ENCODE results near the gene PRAMEF17. TPM values are rescaled to one million over a fixed set of nuclear protein-coding genes. Genes with fewer than 3 reads are reported as not detected.
"Not testable (repeated sequence)": the region's sequence is repeated elsewhere in the genome, so short reads cannot be mapped to it uniquely, and the experiment has no call there.

The PRAMEF17 gene
- not detected for polyA plus RNA-seq (2013, experiment 1 of 2)
- polyA plus RNA-seq (2013, experiment 2 of 2) = not detected

GRCh38 chr1:13389332-13389731 is at the start of gene PRAMEF17:
Gene PRAMEF17, plus strand, starts transcription at chr1:13389632. Its CDS starts 26 bp downstream, at chr1:13389658.
- not testable (repeated sequence) for H3K4me3 ChIP-seq (ENCODE audit: extremely low read depth, insufficient read depth, low read length, poor library complexity, severe bottlenecking)

GRCh38 chr1:13342496-13342895 is 46.9 kb upstream of the PRAMEF17 start:
- H3K4me1 ChIP-seq (ENCODE audit: control insufficient read depth, insufficient read depth, low read length, poor library complexity, severe bottlenecking); H3K9me3 ChIP-seq (ENCODE audit: control insufficient read depth, low read length); H3K36me3 ChIP-seq (ENCODE audit: control insufficient read depth, insufficient read depth, low read length); H3K27ac ChIP-seq (ENCODE audit: low read depth, low read length, severe bottlenecking); H3K4me3 ChIP-seq (ENCODE audit: extremely low read depth, insufficient read depth, low read length, poor library complexity, severe bottlenecking): not testable (repeated sequence)
- 50 to 72% methylated on average over 2 of the region's 8 CpGs for WGBS, 2 experiments (ENCODE audit: insufficient coverage in 2 of 2)

More at GRCh38 chr1:13389332-13389731, at the start of gene PRAMEF17:
- H3K9me3 ChIP-seq (ENCODE audit: control insufficient read depth, low read length) = peaks cover 20% of the 10 kb centered on the region
- not testable (repeated sequence) for H3K27ac ChIP-seq (ENCODE audit: low read depth, low read length, severe bottlenecking); H3K4me1 ChIP-seq (ENCODE audit: control insufficient read depth, insufficient read depth, low read length, poor library complexity, severe bottlenecking); H3K36me3 ChIP-seq (ENCODE audit: control insufficient read depth, insufficient read depth, low read length)

DNA sequence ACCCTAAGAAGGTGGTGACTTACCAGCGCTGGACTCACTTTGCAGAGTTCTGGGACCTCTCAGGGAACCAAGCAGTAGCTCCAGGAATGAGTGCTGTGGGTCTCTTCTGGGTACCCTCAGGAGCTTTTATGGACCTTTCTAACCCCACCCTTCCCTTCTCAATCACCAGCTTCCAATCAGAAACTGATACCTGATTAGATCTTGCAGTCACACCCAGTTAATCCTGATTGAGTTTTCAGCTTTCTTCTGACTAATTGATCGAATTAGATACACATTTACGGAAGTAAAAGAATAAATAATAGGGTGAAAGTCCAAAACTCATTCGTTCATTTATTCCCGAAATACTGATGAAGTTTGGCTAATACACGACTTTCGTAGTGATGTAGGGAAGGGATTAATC is 42.4 kb upstream of the PRAMEF17 start, which contains the start of gene PRAMEF14:
Gene PRAMEF14, minus strand, starts transcription at position 101 of the 400 bp plus-strand sequence. CDS start 1,820 bp downstream, outside the sequence.
- H3K27ac ChIP-seq (ENCODE audit: low read depth, low read length, severe bottlenecking); H3K36me3 ChIP-seq (ENCODE audit: control insufficient read depth, insufficient read depth, low read length); H3K4me3 ChIP-seq (ENCODE audit: extremely low read depth, insufficient read depth, low read length, poor library complexity, severe bottlenecking); H3K4me1 ChIP-seq (ENCODE audit: control insufficient read depth, insufficient read depth, low read length, poor library complexity, severe bottlenecking); H3K9me3 ChIP-seq (ENCODE audit: control insufficient read depth, low read length): not testable (repeated sequence)
- no CpG with 5 or more reads among the region's 7 CpGs for WGBS, 2 experiments (ENCODE audit: insufficient coverage in 2 of 2)

DNA sequence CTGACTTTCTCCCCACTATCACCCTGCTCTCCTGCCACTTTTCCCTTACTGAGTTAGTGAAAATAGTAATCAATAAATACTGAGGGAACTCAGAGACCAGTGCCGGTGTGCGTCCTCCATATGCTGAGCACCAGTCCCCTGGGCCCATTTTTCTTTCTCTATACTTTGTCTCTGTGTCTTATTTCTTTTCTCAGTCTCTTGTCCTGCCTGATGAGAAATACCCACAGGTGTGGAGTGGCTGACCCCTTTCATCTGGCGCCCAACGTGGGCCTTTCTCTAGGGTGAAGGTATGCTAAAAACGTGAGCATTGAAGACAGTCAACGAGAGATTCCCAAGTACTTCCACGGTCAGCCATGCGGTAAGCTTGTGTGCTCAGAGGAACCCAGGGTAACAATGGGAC is 36.0 kb upstream of the PRAMEF17 start:
- not testable (repeated sequence) for H3K36me3 ChIP-seq (ENCODE audit: control insufficient read depth, insufficient read depth, low read length); H3K9me3 ChIP-seq (ENCODE audit: control insufficient read depth, low read length); H3K27ac ChIP-seq (ENCODE audit: low read depth, low read length, severe bottlenecking); H3K4me3 ChIP-seq (ENCODE audit: extremely low read depth, insufficient read depth, low read length, poor library complexity, severe bottlenecking); H3K4me1 ChIP-seq (ENCODE audit: control insufficient read depth, insufficient read depth, low read length, poor library complexity, severe bottlenecking)
- WGBS, 2 experiments (ENCODE audit: insufficient coverage in 2 of 2) = no CpG with 5 or more reads among the region's 8 CpGs

- no CpG with 5 or more reads among the region's 9 CpGs for WGBS, 2 experiments (ENCODE audit: insufficient coverage in 2 of 2)
- H3K4me1 ChIP-seq (ENCODE audit: control insufficient read depth, insufficient read depth, low read length, poor library complexity, severe bottlenecking); H3K36me3 ChIP-seq (ENCODE audit: control insufficient read depth, insufficient read depth, low read length); H3K4me3 ChIP-seq (ENCODE audit: extremely low read depth, insufficient read depth, low read length, poor library complexity, severe bottlenecking); H3K27ac ChIP-seq (ENCODE audit: low read depth, low read length, severe bottlenecking); H3K9me3 ChIP-seq (ENCODE audit: control insufficient read depth, low read length): not testable (repeated sequence)
Observed at GRCh38 chr1:13354475-13354874, 35.0 kb upstream of the PRAMEF17 start.

DNA sequence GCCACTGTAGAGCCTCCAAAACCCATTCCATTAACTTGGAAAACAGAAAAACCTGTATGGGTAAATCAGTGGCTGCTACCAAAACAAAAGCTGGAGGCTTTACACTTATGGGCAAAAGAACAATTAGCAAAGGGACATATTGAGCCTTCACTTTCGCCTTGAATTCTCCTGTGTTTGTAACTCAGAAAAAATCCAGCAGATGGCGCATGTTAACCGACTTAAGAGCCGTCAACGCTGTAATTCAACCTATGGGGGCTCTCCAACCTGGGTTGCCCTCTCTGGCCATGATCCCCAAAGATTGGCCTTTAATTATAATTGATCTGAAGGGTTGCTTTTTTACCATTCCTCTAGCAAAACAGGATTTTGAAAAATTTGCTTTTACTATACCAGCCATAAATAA is 32.7 kb upstream of the PRAMEF17 start:
- 0% methylated on average over 5 of the region's 5 CpGs for WGBS, 2 experiments (ENCODE audit: insufficient coverage in 2 of 2)

GRCh38 chr1:13362364-13362763 is 27.1 kb upstream of the PRAMEF17 start:
- WGBS, 2 experiments (ENCODE audit: insufficient coverage in 2 of 2) = no CpG with 5 or more reads among the region's 7 CpGs

More for the DNA sequence above, 32.7 kb upstream of the PRAMEF17 start:
- H3K36me3 ChIP-seq (ENCODE audit: control insufficient read depth, insufficient read depth, low read length); H3K27ac ChIP-seq (ENCODE audit: low read depth, low read length, severe bottlenecking); H3K4me1 ChIP-seq (ENCODE audit: control insufficient read depth, insufficient read depth, low read length, poor library complexity, severe bottlenecking); H3K9me3 ChIP-seq (ENCODE audit: control insufficient read depth, low read length); H3K4me3 ChIP-seq (ENCODE audit: extremely low read depth, insufficient read depth, low read length, poor library complexity, severe bottlenecking): not testable (repeated sequence)

DNA sequence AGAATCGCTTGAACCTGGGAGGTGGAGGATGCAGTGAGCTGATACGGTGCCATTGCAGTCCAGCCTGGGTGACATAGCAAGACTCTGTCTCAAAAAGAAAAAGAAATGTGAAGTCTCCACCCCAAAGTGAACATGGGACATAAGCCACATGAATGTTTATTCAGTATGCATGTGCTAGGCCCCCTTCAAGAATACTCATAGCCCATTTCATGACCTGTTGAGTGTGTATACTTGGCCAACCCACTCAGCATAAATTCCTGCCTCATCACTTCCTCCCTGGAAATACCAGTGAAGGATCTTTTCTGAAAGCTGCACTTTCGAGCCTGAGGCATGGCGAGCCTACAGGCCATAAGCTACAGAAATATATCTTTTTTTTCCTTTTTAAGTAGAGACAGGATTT is 24.5 kb upstream of the PRAMEF17 start:
- no CpG with 5 or more reads among the region's 4 CpGs for WGBS, 2 experiments (ENCODE audit: insufficient coverage in 2 of 2)
- H3K4me3 ChIP-seq (ENCODE audit: extremely low read depth, insufficient read depth, low read length, poor library complexity, severe bottlenecking); H3K27ac ChIP-seq (ENCODE audit: low read depth, low read length, severe bottlenecking); H3K36me3 ChIP-seq (ENCODE audit: control insufficient read depth, insufficient read depth, low read length); H3K4me1 ChIP-seq (ENCODE audit: control insufficient read depth, insufficient read depth, low read length, poor library complexity, severe bottlenecking): not testable (repeated sequence)
- H3K9me3 ChIP-seq (ENCODE audit: control insufficient read depth, low read length) = peaks cover 11% of the 10 kb centered on the region

More at GRCh38 chr1:13362364-13362763, 27.1 kb upstream of the PRAMEF17 start:
- not testable (repeated sequence) for H3K4me1 ChIP-seq (ENCODE audit: control insufficient read depth, insufficient read depth, low read length, poor library complexity, severe bottlenecking); H3K36me3 ChIP-seq (ENCODE audit: control insufficient read depth, insufficient read depth, low read length); H3K9me3 ChIP-seq (ENCODE audit: control insufficient read depth, low read length); H3K27ac ChIP-seq (ENCODE audit: low read depth, low read length, severe bottlenecking); H3K4me3 ChIP-seq (ENCODE audit: extremely low read depth, insufficient read depth, low read length, poor library complexity, severe bottlenecking)

- H3K4me1 ChIP-seq (ENCODE audit: control insufficient read depth, insufficient read depth, low read length, poor library complexity, severe bottlenecking); H3K36me3 ChIP-seq (ENCODE audit: control insufficient read depth, insufficient read depth, low read length); H3K27ac ChIP-seq (ENCODE audit: low read depth, low read length, severe bottlenecking); H3K4me3 ChIP-seq (ENCODE audit: extremely low read depth, insufficient read depth, low read length, poor library complexity, severe bottlenecking): not testable (repeated sequence)
- H3K9me3 ChIP-seq (ENCODE audit: control insufficient read depth, low read length) = peaks cover 18% of the 10 kb centered on the region
- 60% methylated on average over 1 of the region's 3 CpGs; no CpG with 5 or more reads in 1 of the 2 experiments for WGBS, 2 experiments (ENCODE audit: insufficient coverage in 2 of 2)
Observed at GRCh38 chr1:13366536-13366935, 22.9 kb upstream of the PRAMEF17 start.

GRCh38 chr1:13368544-13368943 is 20.9 kb upstream of the PRAMEF17 start:
- peaks cover 24% of the 10 kb centered on the region for H3K9me3 ChIP-seq (ENCODE audit: control insufficient read depth, low read length)
- not testable (repeated sequence) for H3K4me3 ChIP-seq (ENCODE audit: extremely low read depth, insufficient read depth, low read length, poor library complexity, severe bottlenecking); H3K36me3 ChIP-seq (ENCODE audit: control insufficient read depth, insufficient read depth, low read length); H3K4me1 ChIP-seq (ENCODE audit: control insufficient read depth, insufficient read depth, low read length, poor library complexity, severe bottlenecking); H3K27ac ChIP-seq (ENCODE audit: low read depth, low read length, severe bottlenecking)
- 86 to 100% methylated on average over 2 of the region's 4 CpGs for WGBS, 2 experiments (ENCODE audit: insufficient coverage in 2 of 2)

DNA sequence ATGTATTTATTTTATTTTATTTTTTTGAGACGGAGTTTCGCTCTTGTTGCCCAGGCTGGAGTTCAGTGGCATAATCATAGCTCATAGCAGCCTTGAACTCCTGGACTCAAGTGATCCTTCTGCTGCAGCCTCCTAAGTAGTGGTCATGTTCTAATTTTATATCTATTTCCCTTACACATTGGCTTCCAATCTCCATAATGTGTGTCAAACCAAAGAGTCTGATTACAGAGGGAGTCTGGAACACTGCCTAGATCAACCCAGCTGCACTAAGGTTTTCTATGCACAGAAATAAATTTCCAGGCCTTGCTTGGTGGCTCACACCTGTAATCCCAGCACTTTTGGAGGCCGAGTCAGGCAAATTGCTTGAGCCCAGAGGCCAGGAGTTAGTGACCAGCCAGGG is 10.4 kb upstream of the PRAMEF17 start:
- H3K36me3 ChIP-seq (ENCODE audit: control insufficient read depth, insufficient read depth, low read length); H3K4me3 ChIP-seq (ENCODE audit: extremely low read depth, insufficient read depth, low read length, poor library complexity, severe bottlenecking); H3K4me1 ChIP-seq (ENCODE audit: control insufficient read depth, insufficient read depth, low read length, poor library complexity, severe bottlenecking); H3K27ac ChIP-seq (ENCODE audit: low read depth, low read length, severe bottlenecking): not testable (repeated sequence)
- H3K9me3 ChIP-seq (ENCODE audit: control insufficient read depth, low read length) = peaks cover 14% of the 10 kb centered on the region
- no CpG with 5 or more reads among the region's 3 CpGs for WGBS, 2 experiments (ENCODE audit: insufficient coverage in 2 of 2)
